Astrocyte of the spinal cord (primary cell): ENCODE data around the gene SPRR5.

ENCODE experiments used
- DNase-seq: peaks from one replicate; pipeline ENCODE4 v3.0.0; 2011; ENCODE audit warnings: low read depth, low spot score
- H3K4me3 ChIP-seq: 2 replicates; pipeline ENCODE4 v1.5.1; 2011; ENCODE audit warnings: low read depth, mild to moderate bottlenecking, low read length, moderate library complexity
- CTCF ChIP-seq: IDR thresholded peaks from 2 replicates; pipeline ENCODE4 v1.5.1; 2012; ENCODE audit warnings: low read depth, mild to moderate bottlenecking, low read length, inconsistent platforms
- in situ Hi-C: cut with HindIII; loops from 2 replicates; pipeline ENCODE4 v1.10.0; 2017; ENCODE audit warnings: low sequenced_read_pairs

Gene SPRR5

GRCh38 chr1:152919071-152919470 lies 27.9 kb upstream of the SPRR5 start:
- TF ChIP-seq CTCF = no peak
- in situ Hi-C loops = no loop called here
- no peak for DNase-seq
- H3K4me3 ChIP-seq = no peak overlapping the region

- no peak for TF ChIP-seq CTCF
- no peak for DNase-seq
- no peak overlapping the region for H3K4me3 ChIP-seq
- in situ Hi-C loops = no loop called here
Observed at GRCh38 chr1:152924191-152924590, 22.8 kb upstream of the SPRR5 start.

GRCh38 chr1:152926091-152926490 lies 20.9 kb upstream of the SPRR5 start:
- peak; percentile 56 for TF ChIP-seq CTCF
- peak; percentile 30 for DNase-seq
- H3K4me3 ChIP-seq = no peak overlapping the region
- in situ Hi-C loops = no loop called here

GRCh38 chr1:152928671-152929070 lies 18.3 kb upstream of the SPRR5 start:
- in situ Hi-C loops = no loop called here
- DNase-seq = no peak
- no peak for TF ChIP-seq CTCF
- H3K4me3 ChIP-seq = no peak overlapping the region

GRCh38 chr1:152932170-152932811 lies 14.7 kb upstream of the SPRR5 start:
- DNase-seq = no peak
- H3K4me3 ChIP-seq = no peak overlapping the region
- TF ChIP-seq CTCF = no peak
- in situ Hi-C loops = no loop called here

GRCh38 chr1:152933196-152933595 lies 13.8 kb upstream of the SPRR5 start:
- H3K4me3 ChIP-seq = no peak overlapping the region
- no peak for DNase-seq
- in situ Hi-C loops = no loop called here
- TF ChIP-seq CTCF = no peak
